H1 (cell line): ENCODE measurements around the gene ACAA1. TPM values are rescaled to one million over a fixed set of nuclear protein-coding genes. Genes with fewer than 3 reads are reported as not detected.
A peak's percentile ranks its signal among the peaks of the same experiment; 100 is the strongest.

ENCODE experiments used
- HDAC2 ChIP-seq, 2 experiments: fragments of 300-600 bp in 1 of 2; sonication (generic) in 1 of 2; IDR thresholded peaks; 2 replicates each; pipeline ENCODE4 v1.6.1; 2011 to 2012; ENCODE audit warnings: low read depth in 2 of 2, low read length in 2 of 2, mild to moderate bottlenecking in 2 of 2, moderate library complexity in 2 of 2, borderline replicate concordance in 1 of 2, inconsistent platforms in 1 of 2
- JUN ChIP-seq: IDR thresholded peaks from 2 replicates; pipeline ENCODE4 v1.6.1; 2011; ENCODE audit warnings: low read depth, mild to moderate bottlenecking, improper control_type of control experiment, low read length
- PHF8 ChIP-seq: fragments of 200-600 bp; sonication (generic); conservative IDR thresholded peaks from 2 replicates; pipeline ENCODE4 v1.7.1; 2012; ENCODE audit warnings: low read depth, mild to moderate bottlenecking, inconsistent platforms, low read length, moderate library complexity
- SP4 ChIP-seq: IDR thresholded peaks from 2 replicates; pipeline ENCODE4 v1.6.1; 2012; ENCODE audit warnings: low read length, inconsistent platforms
- polyA plus RNA-seq, 7 experiments: library from polyadenylated mRNA; depleted of rRNA in 3 of 7; stranded (reverse) in 5 of 7; unstranded in 2 of 7; fragments of >200 nt in 5 of 7; fragments of 200-250 nt in 2 of 7; gene quantifications; 1 replicate in 5 of 7; 2 replicates in 1 of 7; 4 replicates in 1 of 7; pipeline versions ENCODE4 v1.2.1 to v1.2.3, GENCODE V29; 2011 to 2013; ENCODE audit warnings: missing spikeins in 2 of 7, mixed read lengths in 2 of 7
- total RNA-seq: library from RNA; stranded (reverse); fragmentation: NEBNext Ultra II Directional; extraction: Animal tissue kit (Norgen Biotek cat#: 25700); gene quantifications from 2 replicates; pipeline ENCODE4 v1.2.1, GENCODE V29; 2021
- TF ChIP-seq, protein P1 (sequence below), 3 experiments: IDR thresholded peaks; 1 replicate in 2 of 3; 2 replicates in 1 of 3; pipeline versions ENCODE4 v1.5.1 to v1.6.1; 2011; ENCODE audit warnings: low read length in 3 of 3, mild to moderate bottlenecking in 3 of 3, inconsistent platforms in 2 of 3, low read depth in 1 of 3, moderate library complexity in 1 of 3; ENCODE audit not compliant: insufficient read depth in 1 of 3; ENCODE audit errors: control extremely low read depth in 1 of 3

The ACAA1 gene
- total and polyA plus RNA-seq, 2 of the 8 experiments (the other 6 are each of a cell fraction or from before 2014, with no cell fraction given), result 23.1 to 34.8 TPM

DNA sequence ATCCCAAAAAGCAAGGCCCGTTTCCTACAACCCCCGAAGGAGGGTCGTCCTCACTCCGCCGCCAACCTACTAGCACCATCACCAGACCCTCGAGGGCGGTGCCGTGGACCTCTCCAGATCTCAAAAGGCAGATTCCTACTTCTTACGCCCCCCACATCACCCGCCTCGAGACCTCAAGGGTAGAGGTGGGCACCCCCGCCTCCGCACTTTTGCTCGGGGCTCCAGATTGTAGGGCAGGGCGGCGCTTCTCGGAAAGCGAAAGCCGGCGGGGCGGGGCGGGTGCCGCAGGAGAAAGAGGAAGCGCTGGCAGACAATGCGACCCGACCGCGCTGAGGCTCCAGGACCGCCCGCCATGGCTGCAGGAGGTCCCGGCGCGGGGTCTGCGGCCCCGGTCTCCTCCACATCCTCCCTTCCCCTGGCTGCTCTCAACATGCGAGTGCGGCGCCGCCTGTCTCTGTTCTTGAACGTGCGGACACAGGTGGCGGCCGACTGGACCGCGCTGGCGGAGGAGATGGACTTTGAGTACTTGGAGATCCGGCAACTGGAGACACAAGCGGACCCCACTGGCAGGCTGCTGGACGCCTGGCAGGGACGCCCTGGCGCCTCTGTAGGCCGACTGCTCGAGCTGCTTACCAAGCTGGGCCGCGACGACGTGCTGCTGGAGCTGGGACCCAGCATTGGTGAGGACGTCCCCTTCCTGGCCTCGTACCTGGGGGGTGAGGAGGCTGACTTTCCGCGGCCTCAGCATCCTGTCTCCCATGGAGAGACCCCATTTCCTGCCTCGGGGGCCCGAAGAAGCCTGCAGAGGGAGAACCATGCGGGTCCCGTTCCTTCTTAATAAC is 1.6 kb upstream of the ACAA1 start, which contains the start of gene MYD88 (continued):
- peak; percentile 77 for TF ChIP-seq PHF8
- TF ChIP-seq, protein P1, sequence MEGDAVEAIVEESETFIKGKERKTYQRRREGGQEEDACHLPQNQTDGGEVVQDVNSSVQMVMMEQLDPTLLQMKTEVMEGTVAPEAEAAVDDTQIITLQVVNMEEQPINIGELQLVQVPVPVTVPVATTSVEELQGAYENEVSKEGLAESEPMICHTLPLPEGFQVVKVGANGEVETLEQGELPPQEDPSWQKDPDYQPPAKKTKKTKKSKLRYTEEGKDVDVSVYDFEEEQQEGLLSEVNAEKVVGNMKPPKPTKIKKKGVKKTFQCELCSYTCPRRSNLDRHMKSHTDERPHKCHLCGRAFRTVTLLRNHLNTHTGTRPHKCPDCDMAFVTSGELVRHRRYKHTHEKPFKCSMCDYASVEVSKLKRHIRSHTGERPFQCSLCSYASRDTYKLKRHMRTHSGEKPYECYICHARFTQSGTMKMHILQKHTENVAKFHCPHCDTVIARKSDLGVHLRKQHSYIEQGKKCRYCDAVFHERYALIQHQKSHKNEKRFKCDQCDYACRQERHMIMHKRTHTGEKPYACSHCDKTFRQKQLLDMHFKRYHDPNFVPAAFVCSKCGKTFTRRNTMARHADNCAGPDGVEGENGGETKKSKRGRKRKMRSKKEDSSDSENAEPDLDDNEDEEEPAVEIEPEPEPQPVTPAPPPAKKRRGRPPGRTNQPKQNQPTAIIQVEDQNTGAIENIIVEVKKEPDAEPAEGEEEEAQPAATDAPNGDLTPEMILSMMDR (IDR thresholded peaks at IDR 0.05; ENCODE audit: control extremely low read depth in 1 of 3, insufficient read depth in 1 of 3, low read depth in 1 of 3, low read length in 3 of 3), result no peak
- peak in 1 of 2 experiments; percentile 13; a peak in 2 of 4 replicates for TF ChIP-seq HDAC2 (IDR thresholded peaks at IDR 0.05; ENCODE audit: borderline replicate concordance in 1 of 2, low read depth in 2 of 2, low read length in 2 of 2)
- no peak for TF ChIP-seq SP4
- TF ChIP-seq JUN, result no peak
